ENCODE measurements around the gene RIPK1.
"Not testable (repeated sequence)": the region's sequence is repeated elsewhere in the genome, so short reads cannot be mapped to it uniquely, and the experiment has no call there.

The RIPK1 gene

DNA sequence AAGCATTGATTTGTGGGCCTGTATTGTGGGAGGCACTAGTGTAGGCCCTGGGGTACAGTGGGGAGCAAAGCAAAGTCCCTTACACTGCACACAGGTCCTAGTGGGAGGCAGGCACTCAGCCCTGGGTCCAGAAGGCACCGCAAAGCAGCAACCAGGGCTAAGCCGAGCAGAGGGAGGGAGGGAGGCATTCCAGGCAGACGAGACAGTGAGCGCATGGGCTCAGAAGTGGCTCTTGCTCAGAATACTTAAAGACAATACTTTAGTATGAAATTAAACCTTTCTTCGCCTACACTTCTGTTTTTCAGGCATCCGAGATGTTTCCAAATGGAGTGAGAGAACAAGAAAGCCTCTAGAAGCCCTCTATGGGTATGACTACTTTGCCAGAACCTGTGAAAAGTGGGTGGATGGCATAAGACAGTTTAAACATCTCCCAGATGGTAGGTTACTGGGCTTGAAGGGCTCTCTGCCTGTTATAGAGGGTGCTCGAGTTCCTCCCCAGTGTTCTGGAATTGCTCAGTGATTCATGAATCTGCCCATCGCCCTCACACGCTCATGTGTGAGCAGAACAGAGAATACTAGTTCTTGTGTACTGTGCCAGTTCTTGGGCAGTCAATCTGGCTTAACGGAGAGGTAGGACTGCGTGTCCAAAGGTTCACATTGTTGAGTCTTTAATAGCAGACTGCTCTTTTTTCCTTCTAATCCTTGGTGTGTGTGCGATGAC is 68.9 kb downstream of the RIPK1 start:
- no peak for DNase-seq

DNA sequence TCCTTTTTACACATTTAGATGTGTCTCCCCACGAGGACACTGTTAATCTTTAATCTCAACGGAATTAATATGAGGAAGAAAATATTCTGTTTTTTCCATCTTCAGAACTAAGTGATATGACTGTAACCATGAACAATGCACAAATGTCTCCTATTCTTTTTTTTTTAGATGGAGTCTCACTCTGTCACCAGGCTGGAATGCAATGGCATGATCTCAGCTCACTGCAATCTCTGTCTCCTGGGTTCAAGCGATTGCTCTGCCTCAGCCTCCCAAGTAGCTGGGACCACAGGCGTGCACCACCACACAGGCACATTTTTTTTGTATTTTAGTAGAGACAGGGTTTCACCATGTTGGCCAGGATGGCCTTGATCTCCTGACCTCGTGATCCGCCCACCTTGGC is 69.6 kb downstream of the RIPK1 start:
- DNase-seq, result not testable (repeated sequence)

DNA sequence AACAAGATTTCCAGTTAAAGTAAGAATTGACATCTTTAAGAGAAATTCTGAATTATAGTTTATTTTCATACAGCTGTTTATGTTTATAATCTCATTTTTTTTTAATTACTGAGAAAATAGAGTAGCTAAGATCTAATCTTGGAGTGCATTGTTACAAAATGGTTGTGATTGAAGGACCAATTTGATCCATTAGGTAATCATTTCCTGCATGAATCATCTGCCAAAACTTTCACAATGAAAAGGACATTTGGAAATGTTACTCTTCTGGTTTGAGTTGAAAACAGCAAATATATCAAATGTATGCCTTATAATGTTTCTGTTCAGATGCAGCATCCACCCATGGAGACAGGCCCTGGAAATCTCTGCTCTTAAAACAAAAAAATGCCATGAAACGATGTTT is 70.0 kb downstream of the RIPK1 start:
- no peak for DNase-seq

DNA sequence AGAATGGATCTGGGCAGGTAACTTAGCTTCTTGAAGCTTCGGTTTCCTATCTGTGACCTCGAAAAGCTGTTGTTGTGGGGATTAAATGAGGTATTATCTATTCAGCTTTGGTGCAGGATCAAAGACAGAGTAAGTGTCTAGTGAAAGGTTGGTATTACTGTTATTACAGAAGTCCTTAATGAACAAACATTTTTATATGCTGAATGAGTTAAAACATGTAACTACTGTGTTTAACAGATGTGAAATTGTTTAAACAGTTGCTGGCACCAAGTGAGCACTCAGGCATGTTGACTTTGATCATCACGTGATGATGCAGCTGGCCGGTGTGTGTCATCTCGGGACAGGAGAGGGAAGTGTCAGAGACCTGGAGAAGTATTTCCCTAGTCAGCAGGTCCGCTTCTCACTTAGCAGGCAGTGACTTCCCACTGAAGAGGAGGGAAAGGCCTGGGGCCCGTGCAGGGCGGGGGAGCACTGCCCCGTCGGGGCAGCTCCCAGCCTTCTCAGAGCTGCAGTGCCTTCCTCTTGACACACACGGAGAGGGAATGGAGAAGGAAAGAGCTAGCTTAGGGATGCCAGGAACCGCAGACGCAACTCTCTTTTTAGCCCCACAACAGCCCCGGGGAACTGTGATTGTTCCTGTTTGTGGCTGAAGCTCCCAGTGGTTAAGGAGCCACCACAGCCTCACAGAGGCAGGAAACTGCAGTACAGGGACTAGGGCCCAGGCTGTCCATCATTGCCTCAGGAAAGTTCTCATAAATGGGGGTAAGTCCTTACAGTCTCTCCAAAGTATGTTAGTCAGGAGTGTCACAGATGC is 71.0 kb downstream of the RIPK1 start:
- DNase-seq, result peak; percentile 53

DNA sequence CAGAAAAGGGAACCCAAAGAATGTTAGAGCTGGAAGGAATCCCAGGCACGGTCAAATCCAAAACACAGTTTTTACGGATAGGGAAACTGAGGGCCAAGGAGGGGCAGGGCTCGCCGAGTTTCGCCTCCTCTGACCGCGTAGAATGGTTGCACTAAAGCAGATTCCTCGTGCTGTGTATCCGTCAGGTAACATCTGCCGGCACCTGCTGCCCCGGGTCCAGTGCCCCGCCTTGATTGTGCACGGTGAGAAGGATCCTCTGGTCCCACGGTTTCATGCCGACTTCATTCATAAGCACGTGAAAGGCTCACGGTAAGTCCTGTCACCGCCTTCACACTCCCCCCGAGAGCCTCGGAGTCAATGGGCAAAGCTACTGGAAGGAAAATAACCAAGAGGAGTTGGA is 71.9 kb downstream of the RIPK1 start:
- no peak for DNase-seq

DNA sequence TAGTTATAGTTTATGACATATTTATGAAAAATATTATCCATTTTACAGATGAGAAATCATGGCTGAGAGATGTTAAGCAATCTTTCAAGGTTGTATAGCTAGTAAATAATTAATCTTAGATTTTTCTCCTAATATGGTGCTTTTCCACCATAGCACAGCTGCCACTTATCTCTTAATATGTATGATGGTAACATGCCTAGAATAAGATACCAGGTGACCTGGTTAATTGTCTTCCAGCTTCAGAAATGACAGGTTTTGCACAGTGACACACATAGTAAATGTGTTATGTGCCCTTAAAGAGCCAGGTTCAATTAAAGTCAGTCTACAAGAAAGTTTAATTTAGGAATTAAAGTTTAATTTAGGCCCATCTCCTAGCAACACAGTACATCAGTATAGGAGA is 74.2 kb downstream of the RIPK1 start:
- no peak for DNase-seq

DNA sequence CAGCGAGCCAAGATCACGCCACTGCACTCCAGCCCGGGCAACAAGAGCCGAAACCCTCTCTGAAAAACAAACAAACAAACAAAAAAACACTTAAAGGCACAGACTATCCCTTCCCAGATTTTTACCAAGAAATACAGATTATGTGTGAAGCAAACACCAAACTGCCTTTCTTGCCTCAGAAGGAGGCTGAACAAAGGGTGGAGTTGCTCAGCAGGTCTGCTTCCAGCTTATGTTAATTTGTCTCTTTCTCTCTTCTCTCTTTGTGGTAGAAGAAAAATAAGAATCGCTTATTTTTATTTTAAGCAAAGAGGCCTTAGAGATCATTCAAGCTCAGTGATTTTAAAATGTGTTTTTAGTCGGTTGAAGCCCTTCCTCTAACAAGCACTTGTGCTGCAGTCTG is 74.9 kb downstream of the RIPK1 start:
- no peak for DNase-seq

DNA sequence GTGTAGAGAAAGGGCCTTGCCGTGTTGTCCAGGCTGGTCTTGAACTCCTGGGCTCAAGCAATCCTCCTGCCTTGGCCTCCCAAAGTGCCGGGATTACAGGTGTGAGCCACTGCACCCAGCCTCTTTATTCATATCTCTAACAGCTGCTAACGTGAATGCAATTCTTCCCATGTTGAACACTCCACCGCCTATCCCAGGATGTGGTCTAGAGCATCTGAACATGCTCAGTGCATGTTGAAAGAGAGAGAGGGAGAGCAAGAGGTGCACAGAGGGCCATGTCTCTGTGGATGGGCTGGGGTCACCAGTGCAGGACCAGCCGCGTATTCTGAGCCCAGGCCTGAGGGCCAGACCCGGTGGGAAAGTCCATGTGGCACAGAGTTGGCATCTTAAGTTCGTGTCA is 76.3 kb downstream of the RIPK1 start:
- no peak for DNase-seq

DNA sequence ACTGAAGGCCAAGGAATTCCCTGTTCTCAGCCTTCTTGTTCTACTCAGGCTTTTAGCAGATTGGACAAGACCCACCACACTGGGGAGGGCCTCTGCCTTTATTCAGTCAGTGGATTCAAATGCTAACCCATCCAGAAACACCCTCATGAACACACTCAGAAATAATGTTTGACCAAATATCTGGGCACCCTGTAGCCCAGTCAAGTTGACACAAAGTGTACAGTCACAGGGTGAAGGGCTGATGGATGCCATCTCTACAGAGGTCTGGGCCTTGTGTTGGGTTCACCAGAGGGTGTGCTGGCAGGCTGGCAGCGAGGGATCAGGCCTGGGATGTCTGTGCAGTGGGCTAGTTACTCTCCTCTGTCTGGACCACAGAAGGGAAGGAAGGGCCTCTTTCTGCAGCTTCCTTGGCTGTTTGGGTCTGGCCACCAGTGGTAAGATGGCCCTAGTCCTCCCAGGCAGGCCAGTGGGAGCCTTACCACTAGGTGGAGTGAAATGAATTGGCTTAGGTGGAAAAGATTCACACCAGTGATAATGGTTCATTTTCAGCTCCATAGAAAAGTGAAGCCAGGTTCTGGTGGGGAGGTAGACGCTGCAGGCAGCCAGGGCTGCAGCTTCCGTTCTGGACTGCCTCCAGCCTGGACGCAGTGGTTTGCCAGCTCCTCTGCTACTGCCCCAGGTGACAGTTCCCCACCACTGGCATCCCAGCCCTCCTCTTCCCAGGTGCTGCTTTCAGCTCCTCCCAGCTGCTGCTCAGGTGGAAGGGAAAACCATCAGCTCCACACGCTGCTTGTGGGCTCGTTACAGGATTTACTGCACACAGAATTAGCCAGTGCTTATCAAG is 79.8 kb downstream of the RIPK1 start:
- no peak for DNase-seq

DNA sequence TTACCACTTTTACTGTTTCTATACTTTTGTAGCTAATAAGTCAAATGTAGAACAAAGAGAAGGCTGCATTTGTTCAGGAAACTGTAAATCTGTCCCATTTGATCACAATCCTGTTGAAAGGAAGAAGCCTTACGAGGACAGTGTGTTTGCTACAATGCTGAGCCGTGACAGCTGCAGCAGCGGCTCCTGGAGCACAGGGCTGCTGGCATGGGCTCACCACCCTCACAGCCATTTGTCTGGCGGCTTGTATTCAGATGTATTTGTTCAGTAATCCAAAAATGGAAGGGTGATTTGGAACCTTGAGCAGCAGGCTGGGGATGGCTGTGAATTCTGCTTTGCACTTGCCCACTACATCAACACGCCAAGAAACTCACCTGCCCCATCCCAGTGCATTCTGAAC is 83.4 kb downstream of the RIPK1 start:
- no peak for DNase-seq

DNA sequence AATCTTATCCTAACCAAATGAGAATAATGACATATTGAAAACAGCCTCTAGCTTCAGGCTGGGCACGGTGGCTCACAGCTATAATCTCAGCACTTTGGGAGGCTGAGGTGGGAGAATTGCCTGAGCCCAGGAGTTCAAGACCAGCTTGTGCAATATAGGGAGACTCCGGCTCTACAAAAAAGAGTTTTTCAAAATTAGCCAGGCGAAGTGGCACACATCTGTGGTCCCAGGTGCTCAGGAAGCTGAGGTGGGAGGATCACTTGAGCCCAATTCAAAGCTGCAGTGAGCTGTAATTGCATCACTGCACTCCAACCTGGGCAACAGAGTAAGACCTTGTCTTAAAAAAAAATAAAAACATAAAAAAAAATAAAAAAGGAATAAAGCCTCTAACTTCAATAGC is 84.4 kb downstream of the RIPK1 start:
- DNase-seq, result no peak

DNA sequence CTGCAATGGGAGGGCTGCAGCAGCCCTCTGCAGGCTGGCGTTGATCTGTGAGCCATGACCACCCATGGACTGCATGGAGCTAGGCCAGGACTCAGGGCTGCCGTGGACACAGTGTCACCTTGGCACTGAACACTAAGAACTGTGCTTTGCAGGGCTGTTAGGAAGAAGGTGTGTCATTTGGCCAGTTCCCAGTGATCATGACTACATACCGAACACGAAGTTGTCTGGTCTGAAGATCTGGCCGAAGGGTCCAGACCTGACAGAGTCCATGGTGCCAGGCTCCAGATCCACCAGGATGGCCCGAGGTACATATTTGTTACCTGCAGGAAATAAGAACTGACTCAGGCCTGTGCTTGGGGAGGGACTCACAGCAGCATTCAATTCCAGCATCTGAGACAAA is 87.1 kb downstream of the RIPK1 start:
- DNase-seq, result not testable (repeated sequence)

DNA sequence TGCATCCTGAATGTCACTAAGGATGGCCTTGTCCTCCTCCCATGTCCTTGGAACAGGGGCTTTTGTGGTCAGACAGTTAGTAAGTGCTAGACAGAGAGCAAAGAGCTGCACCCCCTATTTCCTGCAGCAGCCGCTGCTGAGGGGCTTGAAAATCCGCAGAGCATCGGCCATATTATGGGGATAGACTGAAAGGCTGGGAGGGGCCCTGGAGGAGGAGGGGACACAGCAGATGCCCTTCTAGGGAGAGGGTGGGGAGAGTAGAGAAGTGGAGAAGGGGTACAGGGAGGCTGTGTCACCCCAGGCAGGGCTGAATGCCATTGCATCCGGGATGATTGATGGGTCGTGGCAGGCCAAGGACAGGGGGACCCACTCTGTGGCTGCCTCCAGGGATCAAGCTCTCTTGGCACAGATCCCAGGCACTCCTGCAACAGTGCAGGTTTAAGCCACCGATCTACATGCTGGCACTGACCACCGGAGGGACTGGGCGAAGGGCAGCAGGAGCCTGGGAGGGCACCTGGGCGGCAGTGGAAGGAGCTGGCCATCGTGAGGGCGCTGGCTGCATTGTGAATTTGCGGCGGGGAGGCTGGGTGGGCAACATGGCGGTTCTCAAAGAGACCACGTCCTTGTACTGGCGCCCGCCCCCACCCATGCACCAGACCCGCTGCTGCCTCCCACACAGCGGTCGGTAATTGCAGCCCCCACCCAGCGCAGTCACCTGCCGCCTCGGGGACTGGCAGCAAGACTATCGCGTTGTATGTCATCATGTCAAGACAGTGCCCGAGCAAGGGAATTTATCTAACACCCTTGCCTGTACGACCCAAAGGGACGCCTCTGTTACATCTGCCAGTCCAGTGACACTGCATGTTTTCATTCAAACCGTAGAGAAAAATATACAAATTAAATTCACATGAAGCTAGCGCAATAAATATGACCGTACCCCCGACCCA is 88.2 kb downstream of the RIPK1 start:
- not testable (repeated sequence) for DNase-seq

DNA sequence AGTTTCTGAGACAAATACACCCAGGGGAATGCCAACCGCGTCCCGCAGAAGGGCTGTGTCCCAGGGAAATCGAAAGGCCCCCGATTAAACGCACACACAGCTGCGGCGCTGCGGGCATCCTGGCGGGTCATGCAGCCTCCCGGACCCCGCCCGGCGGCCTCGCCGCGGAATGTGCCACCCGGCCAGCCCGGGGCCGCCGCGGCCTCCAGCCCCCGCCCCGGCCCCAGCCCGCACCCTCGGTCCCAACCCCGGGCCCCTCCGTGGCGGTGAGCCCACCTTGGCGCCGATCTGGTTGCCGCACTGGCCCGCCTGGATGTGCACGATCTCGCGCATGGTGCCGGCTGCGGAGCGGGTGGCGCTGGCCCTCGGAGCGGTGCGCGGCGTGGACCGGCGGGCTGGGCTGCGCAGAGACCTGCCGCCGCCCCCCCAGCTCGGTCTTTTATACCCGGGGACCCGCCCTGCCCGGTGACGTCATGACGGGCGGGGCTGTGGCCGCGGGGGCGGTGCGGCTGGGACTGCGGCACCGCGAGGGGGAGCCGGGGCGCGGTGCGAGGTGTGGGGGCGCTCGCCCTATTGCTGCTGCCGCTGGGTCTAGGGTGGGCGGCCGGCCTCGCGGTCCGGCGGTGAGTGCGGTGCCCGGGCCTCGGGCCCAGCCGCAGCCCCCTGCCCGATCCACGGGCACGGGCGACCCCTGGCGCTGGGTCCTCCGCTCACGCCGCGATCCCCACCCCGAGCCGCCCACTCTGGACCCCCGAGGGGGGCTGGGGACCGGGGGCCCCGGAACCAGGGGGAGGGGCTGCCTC is 89.0 kb downstream of the RIPK1 start, which contains the start of gene TUBB2A:
TUBB2A (minus strand) TSS at position 414 of the 803 bp plus-strand sequence; CDS start at position 333, 81 bp downstream.
- DNase-seq, result no peak

DNA sequence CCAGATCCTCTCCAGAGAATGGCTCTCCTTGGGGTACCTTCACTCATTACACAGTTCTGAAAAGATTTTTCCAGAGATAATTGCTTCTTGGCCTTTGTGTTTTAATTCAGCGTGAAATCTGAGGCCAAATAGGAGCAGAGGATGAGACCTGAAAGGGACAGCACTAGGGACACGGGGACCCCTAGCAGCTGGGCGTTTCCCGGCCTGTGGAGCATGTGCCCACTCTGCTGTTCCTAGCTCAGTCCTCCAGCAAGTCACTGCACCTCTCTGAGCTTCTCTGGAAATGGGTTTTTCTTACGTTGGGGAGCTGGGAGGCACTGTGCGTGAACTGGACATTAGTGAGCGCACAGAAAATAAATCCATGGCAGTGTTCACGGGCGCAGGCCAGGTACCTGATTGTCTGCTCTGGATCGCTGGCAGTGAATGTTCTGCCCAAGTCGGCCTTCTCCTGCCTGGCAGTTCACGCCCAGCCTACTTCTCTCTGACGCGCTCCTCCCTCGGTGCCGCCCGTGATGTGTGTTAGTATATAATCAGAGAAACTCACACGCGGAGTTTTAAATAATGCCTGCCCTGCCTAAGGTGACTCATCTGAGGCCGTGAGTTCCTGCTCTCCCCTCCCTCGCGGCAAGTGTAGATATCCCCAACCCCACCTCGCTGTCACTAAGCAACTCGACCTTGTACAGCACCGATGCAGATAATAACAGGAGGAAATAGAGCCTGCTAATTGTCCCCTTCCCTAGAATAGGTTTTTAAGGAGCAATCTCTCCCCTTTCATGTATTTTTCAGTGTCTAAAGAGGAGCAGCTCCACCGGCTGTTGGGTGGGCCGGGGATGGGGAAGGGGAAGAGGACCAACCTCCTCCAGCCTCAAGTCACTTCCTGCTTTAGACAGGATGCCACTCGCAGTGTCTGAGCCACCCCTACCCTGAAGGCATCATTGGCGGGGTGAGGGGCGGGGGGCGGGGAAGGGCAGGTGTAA is 91.8 kb downstream of the RIPK1 start:
- DNase-seq, result no peak

DNA sequence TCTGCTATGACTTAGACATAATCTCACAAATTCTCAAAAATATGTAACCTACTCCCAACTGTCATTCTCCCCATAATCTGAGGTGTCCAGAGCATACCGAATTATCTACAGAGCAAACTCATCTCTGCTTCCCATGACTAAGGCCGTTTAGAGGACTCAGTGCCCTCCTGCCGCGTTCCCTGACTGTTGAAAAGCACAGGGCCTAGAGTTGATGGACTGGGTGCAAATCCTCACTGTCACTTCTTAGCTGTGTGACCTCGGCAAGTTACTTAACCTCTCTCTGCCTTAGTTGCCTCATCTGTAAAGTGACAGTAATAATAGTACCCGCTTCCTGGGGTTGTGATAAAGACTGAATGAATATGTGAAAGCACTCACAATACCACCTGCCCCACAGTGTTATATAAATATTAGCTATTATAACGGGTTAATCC is 93.8 kb downstream of the RIPK1 start:
- DNase-seq, result no peak

DNA sequence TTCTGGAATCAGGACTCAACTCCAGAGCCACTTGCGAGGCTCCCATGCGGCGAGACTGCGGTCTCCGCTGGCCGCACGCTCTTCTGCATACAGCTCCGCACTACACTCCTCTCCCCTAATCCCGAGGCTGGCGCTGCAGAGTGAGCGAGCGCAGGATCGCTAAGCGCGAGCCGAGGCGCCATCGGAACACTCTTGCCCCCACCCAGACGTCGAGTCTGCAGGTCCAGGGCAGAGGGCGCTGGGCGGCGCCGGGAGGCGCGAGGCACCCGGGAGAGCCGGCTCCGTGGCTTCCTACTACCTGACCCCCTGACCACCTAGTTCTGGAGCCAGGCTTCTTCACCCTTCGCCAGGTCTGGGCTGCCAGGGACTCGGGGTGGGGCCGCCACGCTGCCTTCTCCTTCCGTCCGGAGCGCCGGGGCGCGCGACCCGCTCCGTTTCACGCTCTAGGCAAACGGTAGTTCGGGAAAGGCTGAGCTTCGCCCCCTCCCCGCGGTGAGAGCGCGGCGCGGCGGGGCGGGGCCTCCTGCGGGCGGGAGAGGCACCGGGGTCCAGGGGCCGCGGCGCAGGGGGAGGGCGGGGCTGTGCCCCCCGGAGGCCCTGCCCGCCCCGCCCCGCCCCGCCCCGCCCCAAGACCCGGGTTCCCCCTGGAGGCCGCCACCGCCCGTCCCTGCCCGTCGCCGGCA is 94.4 kb downstream of the RIPK1 start:
- DNase-seq, result peak; percentile 32

DNA sequence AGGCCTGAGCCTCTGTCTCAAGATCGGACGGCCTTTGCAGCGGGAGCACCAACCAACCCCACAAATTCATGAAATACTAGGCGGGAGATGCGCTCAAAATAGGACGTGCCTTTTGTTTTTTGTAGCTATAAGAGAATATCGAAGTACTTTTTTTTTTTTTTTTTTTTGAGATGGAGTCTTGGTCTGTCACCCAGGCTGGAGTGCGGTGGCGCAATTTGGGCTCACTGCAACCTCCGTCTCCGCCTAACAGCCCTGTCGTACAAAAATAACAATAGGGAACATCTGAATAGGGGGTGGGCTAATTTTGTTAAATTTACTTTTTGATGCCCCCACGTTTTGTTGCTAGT is 94.9 kb downstream of the RIPK1 start:
- peak; percentile 23 for DNase-seq

DNA sequence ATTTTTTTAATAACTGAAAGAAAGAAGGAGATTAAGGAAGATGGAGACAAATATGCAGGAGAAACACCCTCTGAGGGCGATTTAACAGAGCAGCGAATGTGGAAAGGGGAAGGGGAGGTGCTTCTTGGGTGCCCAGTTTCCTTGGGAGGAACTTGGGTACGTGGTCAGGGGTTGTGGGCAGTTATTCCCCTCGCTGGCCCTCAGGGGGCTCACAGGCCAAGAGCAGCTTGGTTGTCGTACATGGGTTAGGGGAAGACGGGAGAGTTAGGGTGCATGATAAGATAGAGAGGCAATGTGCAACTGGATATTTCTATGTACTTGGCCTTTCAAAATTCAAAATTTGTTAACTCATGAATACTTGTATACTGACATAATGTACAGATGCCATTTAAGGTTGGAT is 96.1 kb downstream of the RIPK1 start:
- DNase-seq, result no peak

All from GF-D8 (cell line).